Lower lobe of right lung (tissue), 2 donors: ENCODE measurements around the gene KRTAP12-2. TPM values are rescaled to one million over a fixed set of nuclear protein-coding genes. Genes with fewer than 3 reads are reported as not detected.
A peak's percentile ranks its signal among the peaks of the same experiment; 100 is the strongest.

Experiments
- ATAC-seq, 2 donors: fragments of 200-7000 bp; cut with Tn5 transposase; one replicate each; pipeline ENCODE4 v1.9.1; 2020 to 2022; ENCODE audit warnings: mild to moderate bottlenecking in 2 of 2, moderate library complexity in 2 of 2
- DNase-seq: peaks from one replicate; pipeline ENCODE4 v3.0.0-alpha.2; 2020
- H3K27ac ChIP-seq: fragments of 200-600 bp; one replicate; pipeline ENCODE4 v1.8.0; 2022
- H3K27me3 ChIP-seq: fragments of 200-600 bp; one replicate; pipeline ENCODE4 v1.8.0; 2022; ENCODE audit warnings: low read depth
- H3K36me3 ChIP-seq: fragments of 200-600 bp; one replicate; pipeline ENCODE4 v1.8.0; 2022; ENCODE audit warnings: mild to moderate bottlenecking
- H3K4me1 ChIP-seq: fragments of 200-600 bp; one replicate; pipeline ENCODE4 v1.8.0; 2022
- H3K4me3 ChIP-seq: fragments of 200-600 bp; one replicate; pipeline ENCODE4 v1.8.0; 2022; ENCODE audit warnings: mild to moderate bottlenecking
- H3K9me3 ChIP-seq: fragments of 200-600 bp; one replicate; pipeline ENCODE4 v1.8.0; 2022
- intact Hi-C: fragments of 100-400 bp; cut with DNase I; formaldehyde crosslinking; loops from one replicate; pipeline ENCODE4 v1.11.0; 2022
- total RNA-seq: library from RNA; stranded (reverse); fragmentation: NEBNext Ultra II Directional; extraction: Animal tissue kit (Norgen Biotek cat#: 25700); gene quantifications from one replicate; pipeline ENCODE4 v1.2.1, GENCODE V29; 2021
- TF ChIP-seq, protein P1 (sequence below): fragments of 200-600 bp; IDR thresholded peaks from one replicate; pipeline ENCODE4 v1.8.0; 2022; ENCODE audit warnings: antibody characterized with exemption, mild to moderate bottlenecking
- donor health status: DM: no; HTN: yes; CAD: no; lungs with severe emphysema.

KRTAP12-2 gene
- total RNA-seq, 1 donor from 2014 or later, result not detected

DNA sequence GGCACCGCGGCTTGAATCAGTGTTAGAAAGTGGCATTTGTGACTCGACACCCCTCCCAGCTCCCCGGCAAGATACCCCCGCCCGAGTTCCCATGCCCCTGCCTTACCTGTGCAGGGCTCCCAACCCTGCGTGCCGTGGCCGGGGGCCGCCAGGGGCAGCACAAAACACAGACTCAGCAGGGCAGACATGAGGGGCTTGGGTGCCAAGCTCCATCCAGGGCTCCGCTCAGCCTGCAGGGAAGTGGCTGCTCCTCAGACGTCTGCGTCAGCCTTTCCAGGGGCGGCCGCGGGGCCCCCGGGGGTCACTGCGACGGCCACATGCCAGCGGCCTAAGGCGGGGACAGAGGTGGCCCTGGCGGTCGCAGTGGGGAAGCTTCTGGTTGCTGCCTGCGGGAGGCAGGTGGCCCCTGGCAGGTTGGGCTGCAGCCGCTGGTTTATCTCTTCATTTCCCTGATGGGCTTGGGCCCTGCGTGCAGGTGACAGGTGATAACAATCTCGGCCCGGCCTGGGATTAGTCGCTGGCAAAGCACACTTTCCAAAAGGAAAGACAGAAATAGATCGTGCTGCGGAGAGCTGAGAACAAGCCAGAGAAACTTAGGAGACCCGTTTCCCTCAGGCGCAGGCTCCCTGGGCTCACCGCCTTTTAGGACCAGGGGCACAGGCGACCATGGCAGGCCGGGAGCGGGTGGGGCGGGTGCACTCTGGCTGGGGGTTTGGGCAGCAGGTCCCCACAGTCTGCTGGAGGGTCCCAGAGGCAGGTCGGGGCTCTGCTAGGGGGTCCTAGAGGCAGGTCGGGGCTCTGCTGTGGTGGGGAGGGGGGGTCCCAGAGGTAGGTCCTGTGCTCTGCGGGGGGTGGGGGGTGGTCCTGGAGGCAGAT, 44.8 kb upstream of the KRTAP12-2 start, which contains the start of gene TSPEAR:
TSPEAR (minus strand) TSS at position 246 of the 876 bp plus-strand sequence; CDS start at position 188, 58 bp downstream.
- Histone ChIP-seq H3K4me3 (no peak within 1 kb of the TSS), H3K27ac (no peak within 1 kb of the TSS)

DNA sequence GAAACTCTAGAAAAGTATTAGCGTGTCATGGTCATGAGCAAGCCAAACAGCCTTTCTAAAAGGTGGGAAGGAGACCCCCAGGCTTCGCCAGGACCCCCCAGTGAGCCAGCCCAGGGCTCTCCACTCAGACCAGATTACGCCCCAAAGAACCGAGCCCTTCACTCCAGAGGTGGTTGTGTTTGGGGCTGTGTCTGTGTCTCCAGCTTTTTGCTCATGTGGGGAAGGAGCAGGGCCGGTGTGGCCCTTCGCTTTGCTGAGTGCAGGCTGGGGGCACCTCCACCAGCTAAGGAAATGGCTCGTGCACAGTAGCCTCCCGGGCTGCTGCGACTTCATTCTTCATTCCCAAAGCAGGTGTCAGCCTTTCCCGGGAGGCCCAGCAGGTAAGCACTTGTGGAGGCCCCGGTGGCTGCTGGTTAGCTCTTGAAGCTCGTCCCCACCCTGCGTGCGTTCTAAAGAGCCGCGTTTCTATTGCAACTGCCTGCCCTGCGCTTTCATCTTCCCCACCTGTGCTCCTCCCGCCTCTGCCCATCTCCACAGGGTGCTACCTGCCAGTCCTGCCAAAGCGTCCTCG, 44.1 kb upstream of the KRTAP12-2 start:
- ATAC-seq (peak; percentile 31 to 57), DNase-seq (no peak)
- intact Hi-C loops, result no loop called here
- peaks cover 90% of the 10 kb centered on the region for H3K27me3 ChIP-seq
- H3K4me3 ChIP-seq, result no peak overlapping the region
- TF ChIP-seq, protein P1, sequence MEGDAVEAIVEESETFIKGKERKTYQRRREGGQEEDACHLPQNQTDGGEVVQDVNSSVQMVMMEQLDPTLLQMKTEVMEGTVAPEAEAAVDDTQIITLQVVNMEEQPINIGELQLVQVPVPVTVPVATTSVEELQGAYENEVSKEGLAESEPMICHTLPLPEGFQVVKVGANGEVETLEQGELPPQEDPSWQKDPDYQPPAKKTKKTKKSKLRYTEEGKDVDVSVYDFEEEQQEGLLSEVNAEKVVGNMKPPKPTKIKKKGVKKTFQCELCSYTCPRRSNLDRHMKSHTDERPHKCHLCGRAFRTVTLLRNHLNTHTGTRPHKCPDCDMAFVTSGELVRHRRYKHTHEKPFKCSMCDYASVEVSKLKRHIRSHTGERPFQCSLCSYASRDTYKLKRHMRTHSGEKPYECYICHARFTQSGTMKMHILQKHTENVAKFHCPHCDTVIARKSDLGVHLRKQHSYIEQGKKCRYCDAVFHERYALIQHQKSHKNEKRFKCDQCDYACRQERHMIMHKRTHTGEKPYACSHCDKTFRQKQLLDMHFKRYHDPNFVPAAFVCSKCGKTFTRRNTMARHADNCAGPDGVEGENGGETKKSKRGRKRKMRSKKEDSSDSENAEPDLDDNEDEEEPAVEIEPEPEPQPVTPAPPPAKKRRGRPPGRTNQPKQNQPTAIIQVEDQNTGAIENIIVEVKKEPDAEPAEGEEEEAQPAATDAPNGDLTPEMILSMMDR, result no peak
- H3K9me3 ChIP-seq, result no peaks in the 10 kb centered on the region
- no peaks in the 10 kb centered on the region for H3K36me3 ChIP-seq
- no peak overlapping the region for H3K27ac ChIP-seq
- peaks cover 12% of the 10 kb centered on the region for H3K4me1 ChIP-seq

More for the DNA sequence above, 44.8 kb upstream of the KRTAP12-2 start, which contains the start of gene TSPEAR:
- TF ChIP-seq, protein P1, result no peak
- DNase-seq, result no peak
- Histone ChIP-seq H3K9me3 (no peaks in the 10 kb centered on the region), H3K27me3 (peaks cover 82% of the 10 kb centered on the region), H3K36me3 (no peaks in the 10 kb centered on the region), H3K4me1 (peaks cover 12% of the 10 kb centered on the region)
- intact Hi-C loops, result no loop called here
- peak; percentile 18 to 30 for ATAC-seq

DNA sequence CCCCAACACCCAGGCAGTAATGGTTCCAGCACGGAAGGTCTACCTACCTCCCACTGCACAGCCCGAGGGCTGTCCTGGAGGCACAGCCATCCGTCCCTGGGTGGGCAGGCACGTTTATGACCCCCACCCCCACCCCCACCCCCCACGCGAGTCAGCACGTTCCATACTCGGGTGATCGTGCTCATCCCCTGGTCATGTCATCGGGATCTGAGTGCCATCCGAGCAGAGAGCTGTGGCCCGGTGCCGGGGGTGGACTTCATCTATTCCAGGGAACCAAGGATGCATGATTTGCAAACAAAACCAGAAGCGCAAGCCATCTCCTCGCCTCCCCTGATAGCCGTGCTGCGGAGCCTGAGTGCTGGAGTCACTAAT, 43.6 kb upstream of the KRTAP12-2 start:
- H3K4me1 ChIP-seq, result peaks cover 12% of the 10 kb centered on the region
- DNase-seq, result no peak
- TF ChIP-seq, protein P1, result no peak
- no peak overlapping the region for H3K4me3 ChIP-seq
- H3K27ac ChIP-seq, result no peak overlapping the region
- H3K36me3 ChIP-seq, result no peaks in the 10 kb centered on the region
- no peak for ATAC-seq
- intact Hi-C loops, result no loop called here
- peaks cover 91% of the 10 kb centered on the region for H3K27me3 ChIP-seq
- H3K9me3 ChIP-seq, result no peaks in the 10 kb centered on the region

DNA sequence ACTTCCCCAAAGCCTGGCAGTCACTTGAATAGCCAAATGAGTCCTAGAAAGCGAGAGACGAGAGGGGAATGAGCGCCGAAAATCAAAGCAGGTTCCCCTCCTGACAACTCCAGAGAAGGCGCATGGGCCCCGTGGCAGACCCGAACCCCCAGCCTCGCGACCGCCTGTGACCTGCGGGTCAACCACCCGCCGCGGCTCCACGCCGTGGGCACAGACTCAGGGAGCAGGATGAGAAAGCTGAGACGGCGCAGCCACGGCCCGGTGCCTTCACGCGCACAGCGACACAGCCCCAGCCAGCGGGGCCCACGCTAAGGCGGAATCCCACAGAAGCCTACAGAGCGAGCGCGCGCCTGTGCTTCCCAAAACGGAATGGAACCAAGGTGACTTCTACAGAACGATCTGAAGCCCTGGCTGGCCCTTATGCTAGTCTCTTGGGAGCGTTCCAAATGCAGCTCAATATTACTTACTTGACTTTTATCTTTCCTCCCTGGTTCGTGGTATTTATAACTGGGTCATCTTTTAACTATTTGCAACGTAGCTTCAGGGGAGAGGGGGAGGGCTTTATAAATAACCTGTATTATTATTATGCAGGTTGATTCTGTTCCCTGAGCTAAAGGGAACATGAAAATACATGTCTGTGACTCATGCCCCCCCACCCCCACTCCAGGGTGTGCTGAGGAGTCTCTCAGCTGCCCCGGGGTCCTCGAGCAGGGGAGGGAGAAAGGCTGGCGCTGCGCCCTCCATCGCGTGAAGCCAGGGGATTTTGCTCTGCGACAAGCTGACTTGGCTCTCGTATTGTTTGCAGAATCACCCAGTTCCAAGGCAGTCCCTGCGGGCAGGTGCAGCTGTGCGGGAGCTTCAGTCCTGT, 42.9 kb upstream of the KRTAP12-2 start:
- no peak overlapping the region for H3K4me3 ChIP-seq
- ATAC-seq, result peak in 1 of 2 donors; percentile 25
- H3K27ac ChIP-seq, result no peak overlapping the region
- peaks cover 12% of the 10 kb centered on the region for H3K4me1 ChIP-seq
- intact Hi-C loops, result no loop called here
- H3K36me3 ChIP-seq, result no peaks in the 10 kb centered on the region
- peaks cover 90% of the 10 kb centered on the region for H3K27me3 ChIP-seq
- H3K9me3 ChIP-seq, result no peaks in the 10 kb centered on the region
- DNase-seq, result no peak
- TF ChIP-seq, protein P1, result no peak

DNA sequence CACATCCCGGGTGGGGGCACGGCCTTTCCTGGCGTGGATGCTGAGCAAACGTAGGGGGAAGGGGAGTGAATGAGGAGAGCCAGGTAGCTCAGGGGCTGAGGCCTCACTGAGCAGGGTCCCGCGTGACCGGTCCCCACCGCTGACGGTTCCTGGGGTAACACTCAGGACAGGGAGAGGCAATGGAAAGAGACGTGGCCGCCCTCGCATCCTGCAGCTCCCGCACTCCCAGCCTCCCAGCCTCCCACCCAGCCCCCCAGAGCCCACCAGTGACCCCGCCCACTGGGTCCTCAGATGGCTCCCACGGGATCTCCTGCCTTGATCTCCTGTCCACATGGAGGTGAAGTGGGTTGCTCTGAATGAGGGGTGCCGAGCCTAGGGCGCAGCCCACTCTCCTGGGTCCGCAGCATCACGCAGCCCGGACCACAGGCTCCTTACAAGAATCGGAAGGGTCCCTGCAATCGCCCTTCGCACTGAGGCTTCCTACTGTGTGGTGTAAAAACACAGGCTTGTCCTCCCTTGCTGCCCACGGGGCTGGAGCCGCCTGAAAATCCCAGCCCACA, 42.2 kb upstream of the KRTAP12-2 start:
- intact Hi-C loops, result no loop called here
- TF ChIP-seq, protein P1, result no peak
- H3K36me3 ChIP-seq, result no peaks in the 10 kb centered on the region
- H3K27me3 ChIP-seq, result peaks cover 87% of the 10 kb centered on the region
- peaks cover 12% of the 10 kb centered on the region for H3K4me1 ChIP-seq
- ATAC-seq (peak in 1 of 2 donors; percentile 34), DNase-seq (no peak)
- H3K4me3 ChIP-seq, result no peak overlapping the region
- H3K27ac ChIP-seq, result no peak overlapping the region
- H3K9me3 ChIP-seq, result no peaks in the 10 kb centered on the region
